Measurements from ENCODE around the gene ARHGAP24.
"Not testable (repeated sequence)": the region's sequence is repeated elsewhere in the genome, so short reads cannot be mapped to it uniquely, and the experiment has no call there.

ARHGAP24 gene

DNA sequence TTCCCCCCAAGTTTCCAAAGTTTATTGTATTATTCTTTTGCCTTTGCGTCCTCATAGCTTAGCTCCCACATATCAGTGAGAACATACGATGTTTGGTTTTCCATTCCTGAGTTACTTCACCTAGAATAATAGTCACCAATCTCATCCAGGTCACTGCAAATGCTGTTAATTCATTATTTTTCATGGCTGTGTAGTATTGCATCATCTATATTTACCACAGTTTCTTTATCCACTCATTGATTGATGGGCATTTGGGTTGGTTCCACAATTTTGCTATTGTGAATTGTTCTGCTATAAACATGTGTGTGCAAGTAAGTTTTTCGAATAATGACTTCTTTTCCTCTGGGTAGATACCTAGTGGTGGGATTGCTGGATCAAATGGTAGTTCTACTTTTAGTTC is 43.6 kb downstream of the ARHGAP24 start:
- DNase-seq (ENCODE audit: low read depth), result not testable (repeated sequence)

DNA sequence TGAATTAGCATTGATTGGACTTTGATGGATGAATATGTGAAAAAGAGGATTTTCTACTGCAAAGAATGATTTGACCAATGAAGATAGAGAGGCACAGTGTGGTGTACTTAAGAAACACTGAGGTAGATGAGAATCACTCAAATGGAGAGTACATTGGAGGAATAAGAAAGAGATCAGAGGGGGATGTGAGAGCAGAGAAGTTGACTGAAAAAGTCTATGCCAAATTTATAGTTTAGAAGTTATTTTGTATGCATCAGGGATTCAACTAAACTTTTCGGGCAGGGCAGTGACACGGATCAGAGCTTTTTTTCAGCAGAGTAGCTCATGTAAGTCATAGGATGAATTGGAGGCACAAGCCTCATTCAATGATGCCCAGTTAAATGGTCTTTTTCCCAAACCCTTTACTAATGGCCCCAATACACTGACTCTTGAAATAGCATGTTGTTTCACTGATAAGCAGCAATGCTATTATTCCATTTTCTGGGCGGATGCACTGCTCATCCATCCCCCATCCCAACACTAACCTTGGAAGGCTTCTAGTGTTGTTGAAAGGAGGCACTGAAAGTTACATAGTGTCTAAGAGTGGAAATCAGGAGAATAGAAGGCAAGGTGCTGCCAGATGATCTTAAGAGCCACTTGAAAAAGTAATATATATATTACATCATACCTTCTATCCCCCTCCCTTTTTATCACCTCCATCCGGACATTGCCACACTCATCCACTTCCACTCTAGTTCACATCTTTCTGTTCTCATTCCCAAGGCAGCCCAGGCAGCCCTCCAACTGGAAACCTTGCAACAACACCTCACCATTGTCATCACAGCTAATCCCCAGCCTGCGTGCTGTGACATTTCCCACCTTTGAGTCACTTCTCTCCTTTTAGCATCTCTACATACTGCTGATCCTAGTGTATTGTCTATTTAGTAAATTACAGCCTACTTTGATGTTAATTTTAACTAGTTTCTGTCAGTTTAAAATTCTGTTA is 46.1 kb downstream of the ARHGAP24 start:
- DNase-seq (ENCODE audit: low read depth), result no peak

- no peak for DNase-seq (ENCODE audit: low read depth)
These were observed 47.3 kb downstream of the ARHGAP24 start for GRCh38 chr4:85522277-85522676.

GRCh38 chr4:85522836-85523235 is 47.9 kb downstream of the ARHGAP24 start:
- no peak for DNase-seq (ENCODE audit: low read depth)

- no peak for DNase-seq (ENCODE audit: low read depth)
These were observed 52.9 kb downstream of the ARHGAP24 start for GRCh38 chr4:85527815-85528214.

GRCh38 chr4:85531560-85532341 is 56.8 kb downstream of the ARHGAP24 start:
- no peak for DNase-seq (ENCODE audit: low read depth)

DNA sequence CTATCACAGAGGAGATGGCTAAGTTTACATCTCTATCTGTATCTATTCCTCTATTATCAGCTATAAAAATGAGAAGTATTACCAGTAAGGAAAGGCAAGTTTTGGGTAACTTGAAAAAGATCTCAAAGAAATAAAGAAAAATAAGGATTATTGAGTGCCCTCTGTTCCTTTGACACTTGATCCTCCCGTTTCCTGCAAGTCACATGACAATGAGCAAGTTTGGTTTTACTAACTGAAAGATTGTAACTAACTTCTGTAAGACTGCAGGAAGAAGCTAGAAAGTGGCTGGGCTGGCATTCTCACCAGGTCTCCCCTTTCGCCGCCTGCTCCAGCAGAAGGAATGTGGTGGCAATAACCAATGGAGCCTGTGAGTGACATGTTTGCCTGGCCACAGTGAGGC is 59.2 kb downstream of the ARHGAP24 start:
- DNase-seq (ENCODE audit: low read depth), result no peak

DNA sequence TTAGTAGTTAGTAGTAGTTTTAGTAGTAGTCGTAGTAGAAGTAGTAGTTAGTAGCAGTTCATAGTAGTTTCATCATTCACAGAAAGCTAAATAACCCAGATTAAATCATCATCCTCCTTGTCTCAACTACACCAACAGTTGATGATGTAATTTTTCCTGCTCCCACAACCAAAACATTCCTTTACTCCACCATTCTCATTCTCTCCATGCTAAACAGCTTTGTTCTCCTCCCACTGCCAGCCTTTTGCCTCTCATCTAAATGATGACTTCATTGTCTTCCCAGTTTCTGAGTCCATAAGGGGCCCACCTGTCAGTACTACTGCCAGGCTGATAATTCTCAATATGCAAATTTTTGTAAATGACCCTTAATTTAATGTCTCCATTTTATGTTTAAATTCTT is 68.9 kb downstream of the ARHGAP24 start:
- DNase-seq (ENCODE audit: low read depth), result no peak

DNA sequence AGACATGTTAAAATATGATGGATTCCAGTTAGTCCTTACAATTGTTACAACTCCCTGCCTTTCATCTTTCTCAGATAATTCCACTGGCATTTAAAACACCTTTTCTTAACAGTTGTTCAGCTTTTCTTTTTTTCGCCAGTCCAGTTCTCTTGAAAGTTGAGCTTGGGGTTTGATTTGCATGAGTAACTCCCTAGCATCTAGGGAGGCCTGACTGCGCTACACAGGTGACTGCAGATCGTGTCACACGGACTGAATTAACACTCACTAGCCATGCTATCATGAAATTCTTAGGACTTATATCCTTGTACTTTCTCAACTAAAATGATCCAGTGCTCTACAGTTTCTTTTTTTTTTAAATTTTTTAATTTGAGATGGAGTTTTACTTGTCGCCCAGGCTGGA is 69.8 kb downstream of the ARHGAP24 start:
- no peak for DNase-seq (ENCODE audit: low read depth)

DNA sequence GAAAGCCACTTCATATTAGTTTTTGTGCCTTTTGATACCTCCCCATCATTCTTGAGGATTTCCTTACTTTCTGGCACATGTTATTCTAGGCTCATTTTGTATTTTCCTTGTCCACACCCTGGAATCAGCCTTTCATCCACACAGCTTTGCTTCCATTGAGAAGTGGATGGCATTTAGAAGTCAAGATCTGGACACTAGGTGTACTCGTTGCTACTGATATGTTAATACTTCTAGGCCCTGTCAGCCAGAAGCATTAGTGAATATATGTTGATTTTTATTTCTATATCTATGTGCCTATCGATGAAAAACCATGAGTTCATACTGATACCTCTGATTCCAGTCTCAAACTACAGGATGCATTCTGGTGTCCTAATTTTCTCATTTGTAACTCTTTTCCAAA is 73.2 kb downstream of the ARHGAP24 start:
- no peak for DNase-seq (ENCODE audit: low read depth)

DNA sequence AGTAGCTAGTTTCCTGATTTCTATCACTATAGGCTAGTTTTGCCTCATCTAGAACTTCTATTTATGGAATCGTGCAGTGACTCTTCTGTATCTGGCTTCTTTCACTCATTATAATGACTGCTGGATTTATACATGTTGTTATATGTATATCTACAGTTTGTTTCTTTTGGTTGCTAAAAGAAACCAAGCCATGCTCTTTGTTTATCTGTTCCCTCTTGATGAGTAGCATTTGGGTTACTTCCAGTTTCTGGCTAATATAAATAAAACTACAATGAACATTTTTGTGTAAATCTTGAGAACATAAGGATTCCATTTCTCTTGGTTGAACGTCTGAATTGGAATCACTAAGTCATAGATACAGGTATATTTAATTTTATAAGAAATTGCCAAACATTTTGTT is 73.9 kb downstream of the ARHGAP24 start:
- DNase-seq (ENCODE audit: low read depth), result no peak

GRCh38 chr4:85555206-85555605 is 80.3 kb downstream of the ARHGAP24 start:
- DNase-seq (ENCODE audit: low read depth), result no peak

GRCh38 chr4:85556283-85556682 is 81.3 kb downstream of the ARHGAP24 start:
- no peak for DNase-seq (ENCODE audit: low read depth)

DNA sequence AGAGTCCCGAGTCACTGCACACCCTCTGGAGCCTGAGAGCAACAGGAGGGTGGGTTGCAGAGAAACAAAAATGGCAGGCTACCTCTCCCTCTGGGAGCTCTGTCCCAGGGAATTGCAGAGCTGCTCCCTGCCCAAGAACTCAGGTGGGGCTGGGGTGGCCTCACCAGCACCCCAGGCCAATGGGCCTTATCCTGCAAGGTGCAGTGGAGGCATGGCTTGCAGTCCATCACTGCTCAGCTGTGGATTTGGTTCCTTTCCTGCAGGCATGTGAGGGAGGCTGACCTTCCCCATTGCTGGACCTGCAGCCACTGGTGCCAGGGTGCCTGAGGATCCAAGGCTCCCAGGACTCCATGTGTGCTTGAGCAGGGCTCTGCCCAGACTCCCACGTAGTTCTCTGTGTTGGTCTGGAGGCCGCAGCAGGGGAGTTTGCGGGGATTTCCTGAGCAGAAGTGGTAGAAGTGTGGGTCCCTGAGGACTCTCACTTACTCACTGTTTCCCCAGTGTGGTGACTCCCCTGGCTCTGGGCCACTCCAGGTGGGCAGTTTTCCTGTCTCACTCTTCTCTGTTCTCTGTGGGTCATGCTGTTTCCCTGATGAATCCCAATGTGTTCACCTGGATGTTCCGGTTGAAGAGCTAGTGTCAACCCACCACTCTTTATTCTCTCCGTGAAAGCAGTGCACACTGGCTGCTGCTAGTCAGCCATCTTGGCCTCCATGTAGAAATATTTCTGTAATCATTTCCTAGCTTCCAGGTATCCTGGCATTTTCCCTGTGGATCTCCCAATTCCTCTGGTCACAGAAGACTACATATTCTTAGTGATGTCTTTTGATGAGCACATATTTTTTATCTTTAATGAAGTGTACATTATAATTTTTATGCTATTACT is 82.3 kb downstream of the ARHGAP24 start:
- no peak for DNase-seq (ENCODE audit: low read depth)

- DNase-seq (ENCODE audit: low read depth), result no peak
These were observed 91.0 kb downstream of the ARHGAP24 start for GRCh38 chr4:85565761-85566480.

- DNase-seq (ENCODE audit: low read depth), result no peak
These were observed 94.9 kb downstream of the ARHGAP24 start for GRCh38 chr4:85569730-85570299.

GRCh38 chr4:85570388-85570787 is 95.4 kb downstream of the ARHGAP24 start:
- DNase-seq (ENCODE audit: low read depth), result no peak

DNA sequence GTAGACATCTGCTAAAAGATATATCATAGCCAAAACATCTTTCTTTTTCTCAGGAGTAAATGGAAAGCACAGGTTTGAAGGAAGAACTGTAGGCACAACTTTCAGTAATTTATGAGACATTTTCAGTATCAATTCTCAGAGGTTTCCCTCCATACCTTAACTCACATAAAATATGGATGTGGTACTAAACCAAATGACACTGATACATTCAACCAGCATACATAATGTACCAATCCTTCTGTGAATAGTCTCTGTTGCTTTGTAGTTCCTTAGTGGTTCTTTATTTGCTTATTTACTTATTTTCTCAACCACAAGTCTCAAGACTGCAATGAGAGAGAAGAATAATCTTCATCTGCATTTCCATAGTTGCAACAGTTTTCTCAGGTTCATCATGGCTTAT is 96.1 kb downstream of the ARHGAP24 start:
- no peak for DNase-seq (ENCODE audit: low read depth)

- DNase-seq (ENCODE audit: low read depth), result no peak
These were observed 98.3 kb downstream of the ARHGAP24 start for GRCh38 chr4:85573270-85573669.

DNA sequence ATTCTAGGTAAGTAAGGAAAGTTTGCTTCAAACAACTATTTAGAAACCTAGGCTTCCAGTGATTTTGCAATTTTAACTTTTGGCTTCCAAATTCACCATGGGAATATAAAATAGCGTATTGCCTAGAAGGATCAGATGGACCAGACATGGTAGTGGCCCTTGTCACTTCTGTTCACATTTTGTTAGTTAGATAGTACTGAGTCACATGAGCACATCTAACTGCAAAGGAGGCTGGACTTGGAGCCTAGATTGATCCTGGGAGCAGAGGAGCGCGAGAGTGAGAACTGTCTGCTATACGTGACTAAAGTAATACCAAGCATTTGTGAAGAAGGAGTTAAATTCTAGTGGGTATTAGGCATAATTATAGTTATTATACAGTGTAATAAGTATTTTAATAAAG is 102.4 kb downstream of the ARHGAP24 start:
- no peak for DNase-seq (ENCODE audit: low read depth)

GRCh38 chr4:85579942-85580341 is 105.0 kb downstream of the ARHGAP24 start:
- no peak for DNase-seq (ENCODE audit: low read depth)

Measured in fibroblast of the conjunctiva (primary cell).